Measurements from ENCODE around the gene MAEA.

DNA sequence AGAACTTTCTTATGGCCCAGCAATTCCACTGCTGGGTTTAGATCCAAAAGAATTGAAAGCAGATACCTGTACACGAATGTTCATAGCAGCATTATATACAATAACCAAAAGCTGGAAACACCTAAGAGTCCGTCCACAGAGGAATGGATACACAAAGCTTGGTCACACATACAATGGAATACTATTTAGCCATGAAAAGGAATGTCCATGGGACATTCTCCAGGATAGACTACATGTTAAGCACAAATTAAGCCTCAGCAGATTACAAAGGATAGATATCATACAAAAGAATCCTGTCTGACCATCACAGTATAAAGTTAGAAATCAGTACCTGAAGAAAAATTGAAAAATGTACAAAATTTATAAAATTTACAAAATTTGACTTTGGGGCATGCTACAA, 12.7 kb upstream of the MAEA start:
- TF ChIP-seq, protein P1, sequence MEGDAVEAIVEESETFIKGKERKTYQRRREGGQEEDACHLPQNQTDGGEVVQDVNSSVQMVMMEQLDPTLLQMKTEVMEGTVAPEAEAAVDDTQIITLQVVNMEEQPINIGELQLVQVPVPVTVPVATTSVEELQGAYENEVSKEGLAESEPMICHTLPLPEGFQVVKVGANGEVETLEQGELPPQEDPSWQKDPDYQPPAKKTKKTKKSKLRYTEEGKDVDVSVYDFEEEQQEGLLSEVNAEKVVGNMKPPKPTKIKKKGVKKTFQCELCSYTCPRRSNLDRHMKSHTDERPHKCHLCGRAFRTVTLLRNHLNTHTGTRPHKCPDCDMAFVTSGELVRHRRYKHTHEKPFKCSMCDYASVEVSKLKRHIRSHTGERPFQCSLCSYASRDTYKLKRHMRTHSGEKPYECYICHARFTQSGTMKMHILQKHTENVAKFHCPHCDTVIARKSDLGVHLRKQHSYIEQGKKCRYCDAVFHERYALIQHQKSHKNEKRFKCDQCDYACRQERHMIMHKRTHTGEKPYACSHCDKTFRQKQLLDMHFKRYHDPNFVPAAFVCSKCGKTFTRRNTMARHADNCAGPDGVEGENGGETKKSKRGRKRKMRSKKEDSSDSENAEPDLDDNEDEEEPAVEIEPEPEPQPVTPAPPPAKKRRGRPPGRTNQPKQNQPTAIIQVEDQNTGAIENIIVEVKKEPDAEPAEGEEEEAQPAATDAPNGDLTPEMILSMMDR (conservative IDR thresholded peaks at IDR 0.05): no peak
- TF ChIP-seq ZFX (IDR thresholded peaks at IDR 0.05): no peak

Data from C4-2B (cell line).